SK-N-SH treated with all-trans-retinoic acid at 6 μM for 48 hours (cell line): Measurements from ENCODE around the gene UBE2E1.
A peak's percentile ranks its signal among the peaks of the same experiment; 100 is the strongest.

Experiments used
- ATAC-seq: fragments of 200-7000 bp; cut with Tn5 transposase; 3 replicates; pipeline ENCODE4 v1.9.1; 2020; ENCODE audit warnings: mild to moderate bottlenecking, moderate library complexity
- BACH2 ChIP-seq: fragments of 250-450 bp; sonication (Bioruptor Pico); IDR thresholded peaks from 2 replicates; pipeline ENCODE4 v1.9.0; 2021; ENCODE audit warnings: mild to moderate bottlenecking, borderline replicate concordance
- CREB5 ChIP-seq: fragments of 250-450 bp; sonication (Bioruptor Pico); IDR thresholded peaks from 2 replicates; pipeline ENCODE4 v1.5.1; 2020; ENCODE audit warnings: low read depth, mild to moderate bottlenecking, moderate library complexity
- CSDC2 ChIP-seq: fragments of 250-450 bp; sonication (Bioruptor Pico); IDR thresholded peaks from 2 replicates; pipeline ENCODE4 v1.5.0; 2020; ENCODE audit warnings: mild to moderate bottlenecking, moderate library complexity
- ESRRG ChIP-seq: fragments of 250-450 bp; sonication (Bioruptor Pico); IDR thresholded peaks from 2 replicates; pipeline ENCODE4 v1.6.1; 2021; ENCODE audit warnings: mild to moderate bottlenecking
- ISL1 ChIP-seq: fragments of 250-450 bp; sonication (Bioruptor Pico); IDR thresholded peaks from 2 replicates; pipeline ENCODE4 v2.1.2; 2022; ENCODE audit warnings: mild to moderate bottlenecking, moderate library complexity
- OSR1 ChIP-seq: fragments of 250-450 bp; sonication (Bioruptor Pico); IDR thresholded peaks from 2 replicates; pipeline ENCODE4 v1.8.0; 2022; ENCODE audit warnings: moderate library complexity, mild to moderate bottlenecking, inconsistent platforms
- POU6F1 ChIP-seq: fragments of 250-450 bp; sonication (Bioruptor Pico); IDR thresholded peaks from 2 replicates; pipeline ENCODE4 v1.8.0; 2021; ENCODE audit warnings: low read depth, mild to moderate bottlenecking, moderate library complexity, borderline replicate concordance
- RARB ChIP-seq: fragments of 250-450 bp; sonication (Bioruptor Pico); IDR thresholded peaks from 2 replicates; pipeline ENCODE4 v1.8.0; 2021; ENCODE audit warnings: mild to moderate bottlenecking, moderate library complexity
- SNAI2 ChIP-seq: fragments of 250-450 bp; sonication (Bioruptor Pico); IDR thresholded peaks from 2 replicates; pipeline ENCODE4 v1.5.0; 2020; ENCODE audit warnings: mild to moderate bottlenecking, moderate library complexity
- TCF4 ChIP-seq: fragments of 250-450 bp; sonication (Bioruptor Pico); IDR thresholded peaks from 2 replicates; pipeline ENCODE4 v1.8.0; 2021; ENCODE audit warnings: mild to moderate bottlenecking, moderate library complexity, borderline replicate concordance
- TOX ChIP-seq: fragments of 250-450 bp; sonication (Bioruptor Pico); IDR thresholded peaks from 2 replicates; pipeline ENCODE4 v1.8.0; 2021; ENCODE audit warnings: mild to moderate bottlenecking, moderate library complexity, borderline replicate concordance
- ZC3H10 ChIP-seq: fragments of 250-450 bp; sonication (Bioruptor Pico); IDR thresholded peaks from 2 replicates; pipeline ENCODE4 v1.5.1; 2021; ENCODE audit warnings: mild to moderate bottlenecking, moderate library complexity
- ZFP3 ChIP-seq: fragments of 250-450 bp; sonication (Bioruptor Pico); IDR thresholded peaks from 2 replicates; pipeline ENCODE4 v1.5.0; 2020; ENCODE audit warnings: mild to moderate bottlenecking, moderate library complexity
- ZFP30 ChIP-seq: fragments of 450-650 bp; formaldehyde crosslinking; IDR thresholded peaks from 2 replicates; pipeline ENCODE4 v1.5.0; 2022; ENCODE audit warnings: mild to moderate bottlenecking, moderate library complexity
- ZNF565 ChIP-seq: fragments of 450-650 bp; formaldehyde crosslinking; conservative IDR thresholded peaks from 2 replicates; pipeline ENCODE4 v1.5.0; 2020; ENCODE audit warnings: low read depth, mild to moderate bottlenecking, moderate library complexity
- ZNF70 ChIP-seq: fragments of 450-650 bp; formaldehyde crosslinking; IDR thresholded peaks from 2 replicates; pipeline ENCODE4 v1.5.0; 2020; ENCODE audit warnings: mild to moderate bottlenecking, moderate library complexity
- TF ChIP-seq, protein P1 (sequence below): fragments of 250-450 bp; sonication (Bioruptor Pico); IDR thresholded peaks from 2 replicates; pipeline ENCODE4 v1.5.1; 2021; ENCODE audit warnings: mild to moderate bottlenecking, moderate library complexity
- TF ChIP-seq, protein P2 (sequence below): fragments of 250-450 bp; sonication (Bioruptor Pico); IDR thresholded peaks from 2 replicates; pipeline ENCODE4 v1.5.0; 2020; ENCODE audit warnings: mild to moderate bottlenecking, moderate library complexity

Gene UBE2E1

GRCh38 chr3:23864931-23865330 is 59.2 kb downstream of the UBE2E1 start (continued):
- no peak for TF ChIP-seq CREB5 (CRISPR knock-in tag)
- no peak for TF ChIP-seq ZC3H10 (CRISPR knock-in tag)
- TF ChIP-seq ZFP30 (CRISPR knock-in tag), result no peak
- no peak for TF ChIP-seq CSDC2 (CRISPR knock-in tag)
- no peak for TF ChIP-seq ESRRG (CRISPR knock-in tag)
- TF ChIP-seq SNAI2 (CRISPR knock-in tag), result no peak
- no peak for TF ChIP-seq BACH2

GRCh38 chr3:23865595-23866396 is 60.0 kb downstream of the UBE2E1 start:
- TF ChIP-seq CSDC2 (CRISPR knock-in tag), result no peak
- TF ChIP-seq TCF4 (CRISPR knock-in tag), result no peak
- no peak for TF ChIP-seq ISL1 (CRISPR knock-in tag)
- TF ChIP-seq, protein P1, sequence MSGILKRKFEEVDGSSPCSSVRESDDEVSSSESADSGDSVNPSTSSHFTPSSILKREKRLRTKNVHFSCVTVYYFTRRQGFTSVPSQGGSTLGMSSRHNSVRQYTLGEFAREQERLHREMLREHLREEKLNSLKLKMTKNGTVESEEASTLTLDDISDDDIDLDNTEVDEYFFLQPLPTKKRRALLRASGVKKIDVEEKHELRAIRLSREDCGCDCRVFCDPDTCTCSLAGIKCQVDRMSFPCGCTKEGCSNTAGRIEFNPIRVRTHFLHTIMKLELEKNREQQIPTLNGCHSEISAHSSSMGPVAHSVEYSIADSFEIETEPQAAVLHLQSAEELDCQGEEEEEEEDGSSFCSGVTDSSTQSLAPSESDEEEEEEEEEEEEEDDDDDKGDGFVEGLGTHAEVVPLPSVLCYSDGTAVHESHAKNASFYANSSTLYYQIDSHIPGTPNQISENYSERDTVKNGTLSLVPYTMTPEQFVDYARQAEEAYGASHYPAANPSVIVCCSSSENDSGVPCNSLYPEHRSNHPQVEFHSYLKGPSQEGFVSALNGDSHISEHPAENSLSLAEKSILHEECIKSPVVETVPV (CRISPR knock-in tag), result no peak
- no peak for TF ChIP-seq RARB
- TF ChIP-seq ZNF565 (CRISPR knock-in tag), result no peak
- TF ChIP-seq, all 23 proteins: peak for 0

GRCh38 chr3:23867400-23867799 is 61.6 kb downstream of the UBE2E1 start:
- TF ChIP-seq RARB, result no peak
- TF ChIP-seq OSR1 (CRISPR knock-in tag), result no peak
- TF ChIP-seq, protein P2, sequence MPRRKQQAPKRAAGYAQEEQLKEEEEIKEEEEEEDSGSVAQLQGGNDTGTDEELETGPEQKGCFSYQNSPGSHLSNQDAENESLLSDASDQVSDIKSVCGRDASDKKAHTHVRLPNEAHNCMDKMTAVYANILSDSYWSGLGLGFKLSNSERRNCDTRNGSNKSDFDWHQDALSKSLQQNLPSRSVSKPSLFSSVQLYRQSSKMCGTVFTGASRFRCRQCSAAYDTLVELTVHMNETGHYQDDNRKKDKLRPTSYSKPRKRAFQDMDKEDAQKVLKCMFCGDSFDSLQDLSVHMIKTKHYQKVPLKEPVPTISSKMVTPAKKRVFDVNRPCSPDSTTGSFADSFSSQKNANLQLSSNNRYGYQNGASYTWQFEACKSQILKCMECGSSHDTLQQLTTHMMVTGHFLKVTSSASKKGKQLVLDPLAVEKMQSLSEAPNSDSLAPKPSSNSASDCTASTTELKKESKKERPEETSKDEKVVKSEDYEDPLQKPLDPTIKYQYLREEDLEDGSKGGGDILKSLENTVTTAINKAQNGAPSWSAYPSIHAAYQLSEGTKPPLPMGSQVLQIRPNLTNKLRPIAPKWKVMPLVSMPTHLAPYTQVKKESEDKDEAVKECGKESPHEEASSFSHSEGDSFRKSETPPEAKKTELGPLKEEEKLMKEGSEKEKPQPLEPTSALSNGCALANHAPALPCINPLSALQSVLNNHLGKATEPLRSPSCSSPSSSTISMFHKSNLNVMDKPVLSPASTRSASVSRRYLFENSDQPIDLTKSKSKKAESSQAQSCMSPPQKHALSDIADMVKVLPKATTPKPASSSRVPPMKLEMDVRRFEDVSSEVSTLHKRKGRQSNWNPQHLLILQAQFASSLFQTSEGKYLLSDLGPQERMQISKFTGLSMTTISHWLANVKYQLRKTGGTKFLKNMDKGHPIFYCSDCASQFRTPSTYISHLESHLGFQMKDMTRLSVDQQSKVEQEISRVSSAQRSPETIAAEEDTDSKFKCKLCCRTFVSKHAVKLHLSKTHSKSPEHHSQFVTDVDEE (CRISPR knock-in tag), result no peak
- TF ChIP-seq TOX (CRISPR knock-in tag), result no peak
- no peak for TF ChIP-seq TCF4 (CRISPR knock-in tag)
- TF ChIP-seq ISL1 (CRISPR knock-in tag), result no peak
- TF ChIP-seq POU6F1 (CRISPR knock-in tag), result no peak
- no peak for TF ChIP-seq ZFP3 (CRISPR knock-in tag)
- no peak for TF ChIP-seq ZNF565 (CRISPR knock-in tag)
- no peak for ATAC-seq

More at GRCh38 chr3:23865595-23866396, 60.0 kb downstream of the UBE2E1 start:
- ATAC-seq, result peak; percentile 77

DNA sequence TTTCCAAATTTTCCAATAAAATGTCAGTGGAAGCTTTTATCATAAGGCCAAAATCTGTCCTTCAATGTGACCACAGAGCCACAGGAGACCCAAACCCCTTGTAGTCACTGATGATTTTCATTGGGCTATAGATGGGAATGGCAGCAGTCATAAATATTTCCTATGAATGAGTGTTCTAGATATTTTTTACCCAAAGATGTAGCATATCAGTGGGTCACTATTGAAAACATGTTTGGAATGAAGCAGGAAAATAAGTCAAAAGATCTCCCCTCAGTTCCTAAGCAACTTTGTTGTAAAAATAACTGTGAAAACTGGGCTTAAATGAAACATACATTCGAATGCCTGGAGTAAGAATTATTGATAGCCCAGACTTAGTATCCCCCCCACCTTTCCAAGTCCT is 62.1 kb downstream of the UBE2E1 start:
- TF ChIP-seq RARB (no peak), ZNF70 (CRISPR knock-in tag) (no peak), ZNF565 (CRISPR knock-in tag) (no peak), CREB5 (CRISPR knock-in tag) (no peak), ZC3H10 (CRISPR knock-in tag) (no peak)
- ATAC-seq, result no peak
